SU-DHL-6 (cell line): ENCODE measurements around the gene TRMT1L.

Source experiments
- CTCF ChIP-seq: fragments of 200-600 bp; sonication (generic); IDR thresholded peaks from one replicate; pipeline ENCODE4 v1.5.1; 2017; ENCODE audit warnings: antibody characterized with exemption, mild to moderate bottlenecking, low read length, moderate library complexity; ENCODE audit not compliant: insufficient read depth, poor library complexity, severe bottlenecking
- EZH2phosphoT487 ChIP-seq: fragments of 200-600 bp; sonication (generic), shearing (Covaris generic); conservative IDR thresholded peaks from 2 replicates; pipeline ENCODE4 v1.6.1; 2018; ENCODE audit warnings: mild to moderate bottlenecking, antibody characterized with exemption, low read length, moderate library complexity, mixed read lengths

- TF ChIP-seq CTCF (no peak), EZH2phosphoT487 (no peak)
Observed at GRCh38 chr1:185087746-185088145, 69.0 kb downstream of the TRMT1L start.
